ENCODE results near the gene GRID1. TPM values are rescaled to one million over a fixed set of nuclear protein-coding genes. Genes with fewer than 3 reads are reported as not detected.

GRID1 gene
- total RNA-seq, 1 donor from 2014 or later: 0.20 TPM

DNA sequence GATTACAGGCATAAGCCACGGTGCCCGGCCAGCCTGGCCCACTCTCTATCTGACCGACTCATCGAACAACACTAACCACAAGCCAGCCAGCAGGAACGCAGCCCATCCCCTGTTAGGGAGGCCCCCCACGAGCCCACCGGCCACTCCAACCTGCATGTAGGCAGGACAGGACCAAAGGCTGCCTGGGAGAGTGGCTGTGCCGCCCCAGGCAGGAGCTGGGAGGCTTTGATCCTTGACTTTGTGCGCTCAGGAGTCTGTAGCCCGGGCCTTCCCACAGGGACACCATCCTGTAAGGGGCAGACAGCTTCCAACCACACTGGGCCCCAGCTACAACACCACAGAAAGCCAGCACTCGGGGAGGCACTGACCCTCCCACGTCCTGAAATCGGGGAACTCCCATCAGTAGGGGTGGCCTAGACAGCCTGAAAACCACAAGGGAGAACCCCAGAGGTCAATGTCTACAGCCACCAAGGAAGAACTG lies 29.4 kb downstream of the GRID1 start:
- DNase-seq (ENCODE audit: low read depth): no peak

GRCh38 chr10:86336341-86336740 lies 30.3 kb downstream of the GRID1 start:
- no peak for DNase-seq (ENCODE audit: low read depth)

DNA sequence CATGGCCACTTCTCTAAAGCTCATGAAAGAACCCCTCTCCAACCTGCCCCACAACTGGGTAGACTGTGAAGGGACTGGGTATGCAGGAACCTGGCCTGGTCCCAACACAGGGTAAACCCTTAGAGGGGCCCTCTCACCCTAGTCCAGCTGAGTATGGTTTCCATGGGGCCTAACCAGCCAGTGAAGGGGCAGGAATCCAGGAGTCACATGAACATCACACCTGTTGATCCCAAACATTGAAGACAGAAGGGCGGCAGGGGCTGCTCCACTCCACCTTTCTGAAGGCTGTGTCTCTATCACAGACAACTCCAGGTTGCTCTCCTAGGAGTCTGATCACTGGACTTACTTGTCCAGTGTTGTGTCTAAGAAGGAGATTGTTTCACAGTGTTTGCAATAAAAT lies 30.8 kb downstream of the GRID1 start:
- DNase-seq (ENCODE audit: low read depth): no peak

GRCh38 chr10:86335257-86335656 lies 31.3 kb downstream of the GRID1 start:
- DNase-seq (ENCODE audit: low read depth): no peak

DNA sequence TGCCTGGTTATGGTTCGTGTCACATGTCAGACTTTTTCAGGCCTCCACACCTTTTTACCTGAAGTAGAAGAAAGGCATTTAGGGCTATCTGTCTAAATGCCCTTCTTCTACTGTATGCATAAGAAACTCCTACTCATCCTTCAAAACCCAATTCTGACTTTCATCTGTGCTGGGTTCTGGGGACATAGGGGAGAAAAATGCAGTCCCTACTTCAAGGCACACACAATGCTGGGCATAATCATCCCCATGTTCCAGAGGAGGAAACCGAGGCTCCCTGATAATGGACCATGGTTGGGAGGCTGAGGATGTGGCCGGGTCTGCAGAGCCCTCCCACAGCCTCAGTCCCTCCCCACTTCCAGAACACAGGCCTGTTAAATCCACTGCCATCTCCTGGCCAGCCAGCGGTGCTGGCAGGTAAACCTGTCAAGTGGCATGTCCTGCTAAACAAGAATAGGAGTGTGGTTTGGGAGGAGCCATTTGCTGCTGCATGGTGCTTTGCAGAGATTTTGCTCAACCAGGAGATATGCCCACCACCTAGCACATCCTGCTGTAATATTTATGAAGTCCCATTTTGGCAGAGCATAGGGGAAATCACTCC lies 32.0 kb downstream of the GRID1 start:
- DNase-seq (ENCODE audit: low read depth): no peak

DNA sequence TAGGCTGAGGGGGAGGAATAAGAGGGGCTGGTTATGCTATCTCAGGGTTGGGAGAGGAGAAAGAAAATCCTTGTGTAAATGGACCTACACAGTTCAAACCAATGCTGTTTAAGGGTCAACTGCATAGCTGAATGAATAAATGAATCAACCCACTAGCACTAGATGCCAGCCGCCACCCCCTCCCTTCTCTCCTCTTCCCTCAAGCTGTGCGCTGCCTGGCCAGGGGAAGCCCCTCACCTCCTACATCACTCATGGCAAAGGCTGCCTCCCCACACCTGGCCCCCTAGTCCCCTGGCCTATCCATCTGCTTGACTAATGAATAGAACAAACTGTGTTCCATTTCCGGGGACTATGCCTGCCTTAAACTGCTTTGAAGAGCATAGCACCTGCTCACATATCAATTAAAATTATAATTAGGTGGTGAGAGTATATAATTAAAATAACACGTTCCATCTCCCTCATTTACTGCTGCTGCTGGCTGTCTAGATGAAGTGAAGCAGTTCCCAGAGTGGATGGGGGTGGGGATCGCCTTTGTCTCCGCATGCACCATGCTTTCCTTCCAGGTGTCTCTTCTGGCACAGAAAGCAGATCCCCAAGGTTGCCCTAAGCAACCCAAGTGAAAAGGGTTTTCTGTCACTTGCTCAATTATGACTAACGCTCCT lies 32.6 kb downstream of the GRID1 start:
- no peak for DNase-seq (ENCODE audit: low read depth)

DNA sequence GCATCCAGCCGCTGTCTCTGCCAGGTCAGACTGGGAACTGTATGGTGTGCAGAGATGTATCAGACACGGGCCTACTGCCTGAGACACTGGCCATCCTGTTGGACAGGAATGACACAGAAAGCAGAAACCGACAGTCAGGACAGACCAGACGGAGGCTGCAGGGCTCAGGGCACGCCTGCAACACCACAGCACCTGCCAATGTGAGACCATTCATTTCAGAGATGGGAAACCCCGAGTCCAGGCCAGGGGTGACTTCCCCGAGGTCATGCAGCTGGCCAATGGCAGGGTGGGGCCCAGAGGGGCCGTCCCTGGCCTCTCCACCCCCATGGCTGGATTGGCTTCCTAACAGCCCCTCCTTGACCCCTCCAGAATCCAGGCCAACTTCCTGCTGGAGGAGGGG lies 34.7 kb downstream of the GRID1 start:
- no peak for DNase-seq (ENCODE audit: low read depth)

GRCh38 chr10:86330778-86331763 lies 35.5 kb downstream of the GRID1 start:
- no peak for DNase-seq (ENCODE audit: low read depth)

DNA sequence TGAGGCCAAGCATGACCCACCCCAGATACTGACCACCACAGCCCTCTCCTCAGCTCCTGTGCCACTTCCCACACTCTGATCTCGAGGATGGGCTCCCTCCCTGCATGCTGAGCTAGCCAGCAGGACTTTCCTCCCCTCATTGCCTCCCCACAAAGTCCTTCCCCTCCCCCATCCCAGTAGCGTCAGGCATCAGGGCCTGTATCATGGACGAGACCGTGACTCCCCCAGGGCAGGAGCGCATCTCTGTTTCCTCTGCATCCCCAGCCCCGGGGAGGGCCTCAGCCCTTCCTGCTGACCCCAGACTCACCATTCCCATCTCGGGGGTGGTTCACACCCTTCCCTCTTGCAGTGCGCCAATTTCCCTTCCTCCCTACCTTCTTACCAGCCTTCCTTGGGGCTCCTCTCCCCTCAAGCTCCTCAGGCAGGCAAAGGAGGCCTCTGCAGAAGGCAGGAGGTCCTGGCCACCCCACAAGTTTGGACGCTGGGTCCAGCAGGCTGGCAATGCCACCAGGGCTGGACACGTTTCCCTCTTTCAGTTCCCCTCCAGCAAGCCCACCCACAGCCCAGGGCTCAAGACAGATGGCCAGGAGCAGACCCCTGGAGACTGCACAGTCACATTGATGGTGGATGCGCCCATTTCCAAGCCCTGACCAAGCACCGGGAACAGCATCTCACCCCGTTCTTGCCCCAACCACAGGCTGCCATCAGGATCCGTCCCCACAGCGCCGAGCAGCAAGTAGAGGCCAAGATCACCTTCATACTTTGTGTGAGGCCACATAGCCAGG lies 36.5 kb downstream of the GRID1 start:
- no peak for DNase-seq (ENCODE audit: low read depth)

DNA sequence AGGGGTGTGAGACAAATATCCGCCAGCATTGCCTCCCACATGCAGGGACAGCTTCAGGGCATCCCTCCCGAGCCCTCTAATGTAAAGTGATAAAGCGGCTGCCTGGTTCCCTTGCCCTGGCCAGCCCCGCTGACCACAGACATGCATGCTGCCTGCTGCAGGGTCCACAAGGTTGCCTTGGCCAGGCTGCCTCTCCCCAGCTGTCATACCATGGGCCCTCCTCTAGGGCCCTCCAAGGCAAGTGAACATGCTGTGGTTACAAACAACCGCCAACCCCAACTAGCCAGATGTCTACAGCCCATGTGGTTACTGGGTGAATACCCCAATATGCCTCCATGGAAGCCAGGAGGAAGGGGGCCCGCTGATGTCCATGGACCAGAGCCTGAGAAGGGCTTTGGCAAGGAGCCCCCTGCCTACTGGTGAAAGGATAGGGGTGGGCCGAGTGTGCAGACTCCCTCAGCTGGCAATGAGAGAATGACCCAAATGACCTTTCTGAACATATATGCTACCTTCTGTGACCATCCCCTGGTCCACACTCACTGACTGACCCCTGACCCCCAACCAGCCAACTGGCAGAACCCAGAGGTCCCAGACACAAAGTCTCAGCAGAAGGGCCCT lies 37.4 kb downstream of the GRID1 start:
- DNase-seq (ENCODE audit: low read depth): no peak

GRCh38 chr10:86327954-86328725 lies 38.5 kb downstream of the GRID1 start:
- no peak for DNase-seq (ENCODE audit: low read depth)

DNA sequence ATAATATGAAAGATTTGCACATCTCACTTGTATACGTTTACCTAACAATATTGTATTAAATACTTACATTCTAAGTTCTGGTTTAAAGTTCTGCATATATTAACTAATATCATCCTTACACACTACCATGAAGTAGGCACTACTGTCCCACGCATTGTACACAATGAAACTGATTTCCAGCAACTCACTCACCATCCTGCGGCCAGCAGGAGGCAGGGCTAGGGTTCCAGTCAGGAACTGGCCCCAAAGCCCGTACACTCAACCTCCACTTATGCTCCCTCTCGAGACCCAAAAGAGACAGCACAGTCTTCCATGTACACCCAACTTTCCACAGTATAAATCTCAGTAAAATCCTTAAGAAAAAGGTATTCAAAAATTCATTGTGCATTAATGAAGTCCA lies 41.4 kb downstream of the GRID1 start:
- no peak for DNase-seq (ENCODE audit: low read depth)

GRCh38 chr10:86321568-86321967 lies 45.0 kb downstream of the GRID1 start:
- no peak for DNase-seq (ENCODE audit: low read depth)

- DNase-seq (ENCODE audit: low read depth): no peak
These were observed 46.9 kb downstream of the GRID1 start for GRCh38 chr10:86319676-86320075.

GRCh38 chr10:86317949-86318725 lies 48.5 kb downstream of the GRID1 start:
- no peak for DNase-seq (ENCODE audit: low read depth)

- no peak for DNase-seq (ENCODE audit: low read depth)
These were observed 49.6 kb downstream of the GRID1 start for GRCh38 chr10:86316990-86317389.

GRCh38 chr10:86316274-86316835 lies 50.2 kb downstream of the GRID1 start:
- DNase-seq (ENCODE audit: low read depth): no peak

- no peak for DNase-seq (ENCODE audit: low read depth)
These were observed 51.0 kb downstream of the GRID1 start for GRCh38 chr10:86315549-86315942.
